Hematopoietic multipotent progenitor cell (in vitro differentiated cells): Measurements from ENCODE around the gene ARL11. TPM values are rescaled to one million over a fixed set of nuclear protein-coding genes. Genes with fewer than 3 reads are reported as not detected.

Source experiments
- total RNA-seq: library from RNA; depleted of rRNA; stranded (reverse); fragments of >200 nt; gene quantifications from one replicate; pipeline ENCODE4 v1.2.3, GENCODE V29; 2012

Gene ARL11
- total RNA-seq, 1 donor, result 6.2 TPM

Other genes with a start within 250 kb of the ARL11 start
- gene CAB39L, start 184.4 kb upstream of the ARL11 start, total RNA-seq, result 1.3 TPM
- gene SETDB2, start 184.2 kb upstream of the ARL11 start, total RNA-seq, result 10.0 TPM
- gene PHF11, start 132.6 kb upstream of the ARL11 start, total RNA-seq, result 12.4 TPM
- 18.0 TPM for gene RCBTB1, start 42.9 kb upstream of the ARL11 start, total RNA-seq
- 283 TPM for gene EBPL, start 63.0 kb downstream of the ARL11 start, total RNA-seq
- 9.4 TPM for gene KPNA3, start 164.2 kb downstream of the ARL11 start, total RNA-seq